ENCODE data around the gene GPR34. TPM values are rescaled to one million over a fixed set of nuclear protein-coding genes. Genes with fewer than 3 reads are reported as not detected.

Gene GPR34
- total RNA-seq, 1 donor from 2014 or later, result not detected

DNA sequence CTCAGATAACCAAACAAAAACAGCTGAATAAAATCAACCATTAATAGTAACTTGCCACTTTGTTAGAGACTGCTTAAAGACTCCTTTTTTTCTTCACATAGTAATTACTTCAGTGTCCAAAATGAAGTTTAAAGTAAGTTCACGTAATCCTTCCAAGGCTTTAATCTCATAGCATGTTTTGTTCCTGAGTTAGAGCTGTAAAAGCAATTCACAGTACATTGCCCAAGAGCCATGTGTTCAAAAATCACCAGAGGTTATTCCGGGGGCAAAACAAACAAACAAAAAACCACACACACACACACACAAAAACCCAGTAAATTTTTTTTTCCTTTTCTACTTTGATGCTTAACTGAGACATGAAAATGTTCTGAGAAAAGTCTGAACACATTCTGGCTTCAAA lies 41.3 kb downstream of the GPR34 start:
- Histone ChIP-seq H3K27me3 (ENCODE audit: control insufficient read depth, insufficient read depth, low read length) (no peaks in the 10 kb centered on the region), H3K36me3 (ENCODE audit: control insufficient read depth, insufficient read depth, low read length) (no peaks in the 10 kb centered on the region), H3K4me3 (ENCODE audit: low read depth, low read length) (no peak overlapping the region)
- TF ChIP-seq, protein P1, sequence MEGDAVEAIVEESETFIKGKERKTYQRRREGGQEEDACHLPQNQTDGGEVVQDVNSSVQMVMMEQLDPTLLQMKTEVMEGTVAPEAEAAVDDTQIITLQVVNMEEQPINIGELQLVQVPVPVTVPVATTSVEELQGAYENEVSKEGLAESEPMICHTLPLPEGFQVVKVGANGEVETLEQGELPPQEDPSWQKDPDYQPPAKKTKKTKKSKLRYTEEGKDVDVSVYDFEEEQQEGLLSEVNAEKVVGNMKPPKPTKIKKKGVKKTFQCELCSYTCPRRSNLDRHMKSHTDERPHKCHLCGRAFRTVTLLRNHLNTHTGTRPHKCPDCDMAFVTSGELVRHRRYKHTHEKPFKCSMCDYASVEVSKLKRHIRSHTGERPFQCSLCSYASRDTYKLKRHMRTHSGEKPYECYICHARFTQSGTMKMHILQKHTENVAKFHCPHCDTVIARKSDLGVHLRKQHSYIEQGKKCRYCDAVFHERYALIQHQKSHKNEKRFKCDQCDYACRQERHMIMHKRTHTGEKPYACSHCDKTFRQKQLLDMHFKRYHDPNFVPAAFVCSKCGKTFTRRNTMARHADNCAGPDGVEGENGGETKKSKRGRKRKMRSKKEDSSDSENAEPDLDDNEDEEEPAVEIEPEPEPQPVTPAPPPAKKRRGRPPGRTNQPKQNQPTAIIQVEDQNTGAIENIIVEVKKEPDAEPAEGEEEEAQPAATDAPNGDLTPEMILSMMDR (IDR thresholded peaks at IDR 0.05; ENCODE audit: insufficient read depth, low read length, poor library complexity, severe bottlenecking), result no peak
- DNase-seq (ENCODE audit: low read depth), result no peak

DNA sequence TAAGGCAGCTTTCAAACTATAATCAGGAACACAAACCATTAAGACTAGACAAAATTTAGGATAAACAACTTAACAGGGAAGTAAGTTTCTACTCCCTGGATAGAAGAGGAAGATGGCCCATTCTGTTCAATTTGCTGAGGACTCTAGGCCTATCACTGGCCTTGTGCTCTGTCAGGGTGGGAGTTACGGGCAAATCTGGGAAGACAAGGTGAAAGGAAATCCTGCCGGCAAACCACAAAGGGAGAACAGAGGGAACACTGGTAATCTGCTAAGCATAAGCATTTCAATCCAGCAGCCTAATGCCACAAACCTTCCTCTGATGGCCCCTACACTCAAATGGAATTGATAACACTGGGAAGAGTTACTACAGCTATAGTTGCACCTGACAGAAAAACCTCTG lies 43.5 kb downstream of the GPR34 start:
- H3K27me3 ChIP-seq (ENCODE audit: control insufficient read depth, insufficient read depth, low read length), result no peaks in the 10 kb centered on the region
- no peak for DNase-seq (ENCODE audit: low read depth)
- no peaks in the 10 kb centered on the region for H3K36me3 ChIP-seq (ENCODE audit: control insufficient read depth, insufficient read depth, low read length)

DNA sequence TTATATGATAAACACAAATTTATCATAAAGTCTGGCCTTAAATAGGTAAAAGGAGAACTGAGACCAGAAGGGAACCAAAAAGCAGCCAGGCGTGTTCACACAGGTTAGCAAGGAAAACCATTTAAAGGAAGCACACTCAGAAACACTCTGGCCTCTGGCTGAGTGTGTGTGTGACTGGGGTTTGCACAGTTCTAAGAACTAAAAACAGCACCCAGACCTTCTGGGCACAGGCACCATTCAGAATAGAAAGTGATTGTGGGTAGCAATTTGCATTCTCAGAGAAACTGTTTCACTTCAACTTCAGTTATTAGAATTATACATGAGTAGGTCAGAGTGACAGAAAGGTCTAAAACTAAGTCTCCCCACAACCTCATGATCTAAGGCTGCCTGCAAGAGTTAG lies 45.2 kb downstream of the GPR34 start:
- no peak for DNase-seq (ENCODE audit: low read depth)
- Histone ChIP-seq H3K36me3 (ENCODE audit: control insufficient read depth, insufficient read depth, low read length) (no peaks in the 10 kb centered on the region), H3K27me3 (ENCODE audit: control insufficient read depth, insufficient read depth, low read length) (no peaks in the 10 kb centered on the region), H3K4me3 (ENCODE audit: low read depth, low read length) (no peak overlapping the region)
- TF ChIP-seq, protein P1 (IDR thresholded peaks at IDR 0.05; ENCODE audit: insufficient read depth, low read length, poor library complexity, severe bottlenecking), result no peak

More for the DNA sequence above, 43.5 kb downstream of the GPR34 start:
- TF ChIP-seq, protein P1 (IDR thresholded peaks at IDR 0.05; ENCODE audit: insufficient read depth, low read length, poor library complexity, severe bottlenecking), result no peak
- no peak overlapping the region for H3K4me3 ChIP-seq (ENCODE audit: low read depth, low read length)

DNA sequence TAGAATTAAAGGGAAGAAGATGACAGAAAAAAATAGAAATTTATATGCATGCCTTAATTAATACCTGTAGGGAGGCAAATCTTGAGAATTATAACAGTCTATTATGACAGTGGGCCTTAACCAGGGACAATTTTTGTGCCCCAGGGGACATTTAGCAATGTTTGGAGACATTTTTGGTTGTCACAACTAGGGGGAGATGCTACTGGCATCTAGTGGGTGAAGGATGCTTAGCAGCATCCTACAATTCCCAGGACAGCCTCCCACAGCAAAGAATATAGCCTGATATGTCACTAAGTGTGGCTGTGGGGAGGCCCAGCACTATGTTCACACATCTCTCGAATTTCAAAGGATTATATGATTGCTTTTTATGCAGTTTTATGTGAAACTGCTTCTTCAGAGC lies 45.8 kb downstream of the GPR34 start:
- Histone ChIP-seq H3K4me3 (ENCODE audit: low read depth, low read length) (no peak overlapping the region), H3K36me3 (ENCODE audit: control insufficient read depth, insufficient read depth, low read length) (no peaks in the 10 kb centered on the region), H3K27me3 (ENCODE audit: control insufficient read depth, insufficient read depth, low read length) (no peaks in the 10 kb centered on the region)
- TF ChIP-seq, protein P1 (IDR thresholded peaks at IDR 0.05; ENCODE audit: insufficient read depth, low read length, poor library complexity, severe bottlenecking), result peak; percentile 36
- DNase-seq (ENCODE audit: low read depth), result no peak

DNA sequence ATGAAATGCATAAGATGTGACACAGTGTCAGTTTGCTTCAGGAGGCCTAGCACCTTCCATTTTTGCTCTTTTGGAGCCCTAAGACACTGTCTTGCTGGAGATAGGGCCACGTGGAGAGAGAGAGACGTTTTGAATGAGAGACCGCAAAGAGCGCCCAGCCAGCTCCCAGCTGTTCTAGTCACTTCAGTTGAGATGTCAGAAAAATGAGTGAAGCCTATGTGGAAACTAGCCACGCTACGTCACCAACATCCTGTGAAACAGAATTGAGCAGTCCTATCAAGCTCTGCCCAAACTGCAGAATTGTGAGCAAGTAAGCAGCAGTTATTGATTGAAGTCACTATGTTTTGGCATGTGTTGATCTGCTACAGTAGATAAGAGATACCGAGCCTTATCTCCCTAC lies 48.3 kb downstream of the GPR34 start:
- TF ChIP-seq, protein P1 (IDR thresholded peaks at IDR 0.05; ENCODE audit: insufficient read depth, low read length, poor library complexity, severe bottlenecking), result no peak
- DNase-seq (ENCODE audit: low read depth), result no peak
- Histone ChIP-seq H3K27me3 (ENCODE audit: control insufficient read depth, insufficient read depth, low read length) (no peaks in the 10 kb centered on the region), H3K36me3 (ENCODE audit: control insufficient read depth, insufficient read depth, low read length) (no peaks in the 10 kb centered on the region), H3K4me3 (ENCODE audit: low read depth, low read length) (no peak overlapping the region)

DNA sequence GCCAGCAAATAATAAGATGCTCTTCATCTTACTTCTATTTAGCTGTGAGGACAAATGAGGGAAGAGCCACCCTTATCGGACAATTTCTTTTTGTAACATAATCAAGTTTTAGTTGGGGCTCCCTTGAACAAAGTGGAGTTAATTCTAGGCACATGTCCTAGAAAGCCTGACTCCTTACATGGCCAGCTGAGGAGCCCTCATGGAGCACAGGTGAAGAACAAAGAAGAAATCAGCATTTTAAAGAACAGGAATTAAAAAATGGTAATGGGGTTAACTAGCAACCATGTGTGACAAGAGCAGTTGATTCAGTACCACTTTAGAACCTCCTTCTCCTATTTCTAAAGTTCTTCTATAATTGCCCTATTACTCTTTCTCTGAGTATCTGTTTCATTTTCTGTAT lies 51.1 kb downstream of the GPR34 start:
- no peaks in the 10 kb centered on the region for H3K27me3 ChIP-seq (ENCODE audit: control insufficient read depth, insufficient read depth, low read length)
- H3K4me3 ChIP-seq (ENCODE audit: low read depth, low read length), result no peak overlapping the region
- no peaks in the 10 kb centered on the region for H3K36me3 ChIP-seq (ENCODE audit: control insufficient read depth, insufficient read depth, low read length)
- TF ChIP-seq, protein P1 (IDR thresholded peaks at IDR 0.05; ENCODE audit: insufficient read depth, low read length, poor library complexity, severe bottlenecking), result no peak
- DNase-seq (ENCODE audit: low read depth), result no peak
